GM23338 (cell line): ENCODE measurements around the gene MBD5. TPM values are rescaled to one million over a fixed set of nuclear protein-coding genes. Genes with fewer than 3 reads are reported as not detected.

Experiments used
- ATAC-seq: fragments of 200-7000 bp; cut with Tn5 transposase; 3 replicates; pipeline ENCODE4 v1.9.1; 2020
- DNase-seq: peaks from one replicate; pipeline ENCODE4 v3.0.0-alpha.2; 2015; ENCODE audit warnings: low spot score
- H2AFZ ChIP-seq: fragments of 200-600 bp; sonication (generic); 2 replicates; pipeline ENCODE4 v1.8.0; 2016; ENCODE audit warnings: antibody characterized with exemption, mild to moderate bottlenecking, moderate library complexity
- H3F3A ChIP-seq: fragments of 200-600 bp; sonication (generic); replicated peaks from 2 replicates; pipeline ENCODE4 v1.8.0; 2017; ENCODE audit warnings: antibody characterized with exemption, mixed run types, low read depth
- H3K27ac ChIP-seq: fragments of 200-600 bp; sonication (generic); 2 replicates; pipeline ENCODE4 v1.6.1; 2016; ENCODE audit warnings: low read depth
- H3K27me3 ChIP-seq: fragments of 200-600 bp; sonication (generic); 2 replicates; pipeline ENCODE4 v1.8.0; 2016; ENCODE audit warnings: mild to moderate bottlenecking, mixed run types, moderate library complexity; ENCODE audit not compliant: insufficient read depth
- H3K36me3 ChIP-seq: fragments of 200-600 bp; sonication (generic); 2 replicates; pipeline ENCODE4 v1.8.0; 2016; ENCODE audit warnings: mild to moderate bottlenecking; ENCODE audit not compliant: insufficient read depth
- H3K4me1 ChIP-seq: fragments of 200-600 bp; sonication (generic); 2 replicates; pipeline ENCODE4 v1.8.0; 2016; ENCODE audit warnings: mild to moderate bottlenecking, moderate library complexity; ENCODE audit not compliant: insufficient read depth
- H3K4me2 ChIP-seq: fragments of 200-600 bp; sonication (generic); 2 replicates; pipeline ENCODE4 v1.7.1; 2017; ENCODE audit warnings: mixed run types
- H3K4me3 ChIP-seq: fragments of 200-600 bp; sonication (generic); 2 replicates; pipeline ENCODE4 v1.6.1; 2016; ENCODE audit warnings: mixed run types
- H3K79me2 ChIP-seq: fragments of 200-600 bp; sonication (generic); replicated peaks from 2 replicates; pipeline ENCODE4 v1.8.0; 2017; ENCODE audit warnings: mild to moderate bottlenecking; ENCODE audit not compliant: insufficient read depth
- H3K9me2 ChIP-seq: fragments of 200-600 bp; sonication (generic); 2 replicates; pipeline ENCODE4 v1.8.0; 2017; ENCODE audit not compliant: insufficient read depth
- H4K20me1 ChIP-seq: fragments of 200-600 bp; sonication (generic); replicated peaks from 2 replicates; pipeline ENCODE4 v1.8.0; 2017; ENCODE audit warnings: mild to moderate bottlenecking; ENCODE audit not compliant: insufficient read depth
- H3K27ac Mint-ChIP-seq: 2 replicates; pipeline ENCODE4 v1.8.0; 2020; ENCODE audit warnings: inconsistent platforms, mild to moderate bottlenecking, moderate library complexity, mixed read lengths
- H3K27me3 Mint-ChIP-seq: 3 replicates; pipeline ENCODE4 v1.8.0; 2022; ENCODE audit warnings: low read depth, mild to moderate bottlenecking, moderate library complexity, mixed read lengths, inconsistent platforms; ENCODE audit not compliant: insufficient read depth, poor library complexity
- H3K36me3 Mint-ChIP-seq: 3 replicates; pipeline ENCODE4 v1.8.0; 2021; ENCODE audit warnings: low read depth, mild to moderate bottlenecking, inconsistent platforms, moderate library complexity, mixed read lengths
- H3K4me1 Mint-ChIP-seq: 3 replicates; pipeline ENCODE4 v1.8.0; 2020; ENCODE audit warnings: mild to moderate bottlenecking, inconsistent platforms, mixed read lengths
- H3K4me3 Mint-ChIP-seq: 3 replicates; pipeline ENCODE4 v1.8.0; 2021; ENCODE audit warnings: moderate library complexity, mild to moderate bottlenecking, inconsistent platforms, mixed read lengths
- H3K9me3 Mint-ChIP-seq: 3 replicates; pipeline ENCODE4 v1.8.0; 2020; ENCODE audit warnings: moderate library complexity, mild to moderate bottlenecking, inconsistent platforms, mixed read lengths
- EZH2phosphoT487 ChIP-seq: fragments of 200-600 bp; sonication (generic); IDR thresholded peaks from one replicate; pipeline ENCODE4 v1.8.1; 2018; ENCODE audit warnings: antibody characterized with exemption; ENCODE audit not compliant: unreplicated experiment
- JUNB ChIP-seq: IDR thresholded peaks from one replicate; pipeline ENCODE4 v1.6.1; 2016; ENCODE audit warnings: antibody characterized with exemption; ENCODE audit not compliant: unreplicated experiment
- NANOG ChIP-seq: IDR thresholded peaks from 2 replicates; pipeline ENCODE4 v1.6.1; 2016; ENCODE audit warnings: antibody characterized with exemption, borderline replicate concordance
- POLR2AphosphoS5 ChIP-seq: IDR thresholded peaks from 2 replicates; pipeline ENCODE4 v1.6.1; 2016; ENCODE audit warnings: antibody characterized with exemption, low read depth
- REST ChIP-seq: IDR thresholded peaks from one replicate; pipeline ENCODE4 v1.6.1; 2018; ENCODE audit warnings: antibody characterized with exemption; ENCODE audit not compliant: unreplicated experiment
- STAT1 ChIP-seq: IDR thresholded peaks from one replicate; pipeline ENCODE4 v1.6.1; 2016; ENCODE audit warnings: antibody characterized with exemption; ENCODE audit not compliant: unreplicated experiment
- ZNF114 ChIP-seq: fragments of 250-450 bp; sonication (Bioruptor Pico); IDR thresholded peaks from 2 replicates; pipeline ENCODE4 v1.5.0; 2020; ENCODE audit warnings: mild to moderate bottlenecking, moderate library complexity
- ZNF331 ChIP-seq: fragments of 250-450 bp; sonication (Bioruptor Pico); IDR thresholded peaks from 2 replicates; pipeline ENCODE4 v1.5.0; 2020; ENCODE audit warnings: low read depth, mild to moderate bottlenecking, moderate library complexity
- ZNF462 ChIP-seq: fragments of 250-450 bp; sonication (Bioruptor Pico); IDR thresholded peaks from 2 replicates; pipeline ENCODE4 v1.5.0; 2020; ENCODE audit warnings: mild to moderate bottlenecking, moderate library complexity
- polyA plus RNA-seq: library from polyadenylated mRNA; unstranded; fragments of >200 nt; fragmentation: Nextera tagmentation; extraction: Ambion mirVana; gene quantifications from 2 replicates; pipeline ENCODE4 v1.2.1, GENCODE V29; 2016
- total RNA-seq: library from RNA; depleted of rRNA; stranded (reverse); fragments of >200 nt; shearing (Covaris generic); gene quantifications from 2 replicates; pipeline ENCODE4 v1.2.3, GENCODE V29; 2014
- TF ChIP-seq, protein P1 (sequence below), 2 experiments: fragments of 200-600 bp in 1 of 2; sonication (generic) in 1 of 2; conservative IDR thresholded peaks; 2 replicates each; pipeline versions ENCODE4 v1.5.1 to v1.6.1; 2016 to 2017; ENCODE audit warnings: antibody characterized with exemption in 2 of 2, low read depth in 2 of 2, mild to moderate bottlenecking in 2 of 2, moderate library complexity in 1 of 2
- TF ChIP-seq, protein P2 (sequence below): IDR thresholded peaks from 2 replicates; pipeline ENCODE4 v1.6.1; 2016; ENCODE audit warnings: antibody characterized with exemption

MBD5 gene
- total and polyA plus RNA-seq, 2 experiments from 2014 or later = 16.2 to 23.1 TPM

- TF ChIP-seq ZNF462 (no peak), ZNF114 (no peak), JUNB (no peak)
- TF ChIP-seq, protein P1, sequence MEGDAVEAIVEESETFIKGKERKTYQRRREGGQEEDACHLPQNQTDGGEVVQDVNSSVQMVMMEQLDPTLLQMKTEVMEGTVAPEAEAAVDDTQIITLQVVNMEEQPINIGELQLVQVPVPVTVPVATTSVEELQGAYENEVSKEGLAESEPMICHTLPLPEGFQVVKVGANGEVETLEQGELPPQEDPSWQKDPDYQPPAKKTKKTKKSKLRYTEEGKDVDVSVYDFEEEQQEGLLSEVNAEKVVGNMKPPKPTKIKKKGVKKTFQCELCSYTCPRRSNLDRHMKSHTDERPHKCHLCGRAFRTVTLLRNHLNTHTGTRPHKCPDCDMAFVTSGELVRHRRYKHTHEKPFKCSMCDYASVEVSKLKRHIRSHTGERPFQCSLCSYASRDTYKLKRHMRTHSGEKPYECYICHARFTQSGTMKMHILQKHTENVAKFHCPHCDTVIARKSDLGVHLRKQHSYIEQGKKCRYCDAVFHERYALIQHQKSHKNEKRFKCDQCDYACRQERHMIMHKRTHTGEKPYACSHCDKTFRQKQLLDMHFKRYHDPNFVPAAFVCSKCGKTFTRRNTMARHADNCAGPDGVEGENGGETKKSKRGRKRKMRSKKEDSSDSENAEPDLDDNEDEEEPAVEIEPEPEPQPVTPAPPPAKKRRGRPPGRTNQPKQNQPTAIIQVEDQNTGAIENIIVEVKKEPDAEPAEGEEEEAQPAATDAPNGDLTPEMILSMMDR (conservative IDR thresholded peaks at IDR 0.05; ENCODE audit: low read depth in 2 of 2) = no peak
- TF ChIP-seq, protein P2, sequence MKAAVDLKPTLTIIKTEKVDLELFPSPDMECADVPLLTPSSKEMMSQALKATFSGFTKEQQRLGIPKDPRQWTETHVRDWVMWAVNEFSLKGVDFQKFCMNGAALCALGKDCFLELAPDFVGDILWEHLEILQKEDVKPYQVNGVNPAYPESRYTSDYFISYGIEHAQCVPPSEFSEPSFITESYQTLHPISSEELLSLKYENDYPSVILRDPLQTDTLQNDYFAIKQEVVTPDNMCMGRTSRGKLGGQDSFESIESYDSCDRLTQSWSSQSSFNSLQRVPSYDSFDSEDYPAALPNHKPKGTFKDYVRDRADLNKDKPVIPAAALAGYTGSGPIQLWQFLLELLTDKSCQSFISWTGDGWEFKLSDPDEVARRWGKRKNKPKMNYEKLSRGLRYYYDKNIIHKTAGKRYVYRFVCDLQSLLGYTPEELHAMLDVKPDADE = no peak
Measured at GRCh38 chr2:148541792-148542191, 520.9 kb downstream of the MBD5 start (continued).

- no peaks in the 10 kb centered on the region; the same call in 2 of the 3 replicates for H3K4me1 Mint-ChIP-seq
- ATAC-seq = no peak
- no peak overlapping the region for H3K4me3 Mint-ChIP-seq
- no peaks in the 10 kb centered on the region for H3K36me3 ChIP-seq
- H3F3A ChIP-seq = no peaks in the 10 kb centered on the region
- no peaks in the 10 kb centered on the region for H3K36me3 Mint-ChIP-seq
- no peak overlapping the region for H3K4me2 ChIP-seq
- no peak overlapping the region for H3K27ac ChIP-seq
- no peak overlapping the region for H3K4me3 ChIP-seq
- H2AFZ ChIP-seq = no peak overlapping the region
- H3K27me3 ChIP-seq = no peaks in the 10 kb centered on the region
- no peaks in the 10 kb centered on the region for H3K79me2 ChIP-seq
- DNase-seq = no peak
- no peaks in the 10 kb centered on the region for H3K9me3 Mint-ChIP-seq
- peaks cover 3% of the 10 kb centered on the region for H3K27me3 Mint-ChIP-seq
- no peaks in the 10 kb centered on the region for H3K4me1 ChIP-seq
- no peak overlapping the region for H3K27ac Mint-ChIP-seq
- H4K20me1 ChIP-seq = no peaks in the 10 kb centered on the region
- 0 out of 2 replicates have a peak, but pooled peaks cover 6% of the 10 kb centered on the region for H3K9me2 ChIP-seq
- TF ChIP-seq NANOG (no peak), POLR2AphosphoS5 (no peak), STAT1 (no peak), ZNF114 (no peak), EZH2phosphoT487 (no peak), REST (no peak), ZNF331 (no peak), JUNB (no peak)
- TF ChIP-seq, protein P1 (conservative IDR thresholded peaks at IDR 0.05; ENCODE audit: low read depth in 2 of 2) = no peak
Measured at GRCh38 chr2:148542614-148543013, 521.7 kb downstream of the MBD5 start.
